HepG2 (cell line): Measurements from ENCODE around the gene KLF3. TPM values are rescaled to one million over a fixed set of nuclear protein-coding genes. Genes with fewer than 3 reads are reported as not detected.

ENCODE experiments used
- ATAC-seq: fragments of 200-7000 bp; cut with Tn5 transposase; 3 replicates; pipeline ENCODE4 v1.9.1; 2020; ENCODE audit warnings: mild to moderate bottlenecking, moderate library complexity
- BruUV-seq: library from RNA; stranded (reverse); fragments of 400-500 nt; replicated peaks from 2 replicates; lab custom pipeline; 2021; lab: Mats Ljungman, UMichigan
- CTCF ChIA-PET: fragments of 300-600 bp; formaldehyde crosslinking; extraction: SDS; loops from one replicate; lab custom pipeline; 2021; ENCODE audit warnings: low total read pairs, inconsistent platforms, low intra/inter-chr PET ratio; lab: Yijun Ruan, JAX
- POLR2A ChIA-PET: fragments of 350-600 bp; sonication (Branson Sonifier 250); formaldehyde crosslinking; loops from one replicate; lab custom pipeline; 2020; ENCODE audit warnings: antibody characterized with exemption, inconsistent platforms; lab: Yijun Ruan, JAX
- DNase-seq: peaks from one replicate; pipeline ENCODE4 v3.0.0-alpha.2; 2015; ENCODE audit warnings: low spot score
- FAIRE-seq: peaks from 3 replicates; lab custom pipeline; 2011; peaks lifted over from hg19 to GRCh38; lab: Jason Lieb, UNC
- H2AFZ ChIP-seq: one replicate; pipeline ENCODE4 v1.6.1; 2011; ENCODE audit warnings: low read length, inconsistent platforms
- H3K27ac ChIP-seq: fragments of 300-600 bp; 3 replicates; pipeline ENCODE4 v1.8.0; 2011; ENCODE audit warnings: mixed run types, mild to moderate bottlenecking, mixed read lengths, low read length, inconsistent platforms; ENCODE audit not compliant: insufficient read depth; ENCODE audit errors: extremely low read length
- H3K27me3 ChIP-seq, 2 experiments: fragments of 200-600 bp in 1 of 2; 2 replicates in 1 of 2; 3 replicates in 1 of 2; pipeline versions ENCODE4 v1.6.0 to v1.8.0; 2011; ENCODE audit warnings: low read length in 2 of 2, mild to moderate bottlenecking in 2 of 2, moderate library complexity in 2 of 2, inconsistent platforms in 1 of 2; ENCODE audit not compliant: insufficient read depth in 2 of 2, control insufficient read depth in 1 of 2
- H3K36me3 ChIP-seq, 2 experiments: fragments of 200-600 bp in 1 of 2; replicated peaks in 1 of 2; 2 replicates in 1 of 2; 3 replicates in 1 of 2; pipeline versions ENCODE4 v1.5.1 to v1.8.0; 2011; ENCODE audit warnings: low read length in 2 of 2, inconsistent platforms in 1 of 2; ENCODE audit not compliant: insufficient read depth in 2 of 2, control insufficient read depth in 1 of 2
- H3K4me1 ChIP-seq: 2 replicates; pipeline ENCODE4 v1.5.1; 2012; ENCODE audit warnings: low read length, inconsistent platforms; ENCODE audit not compliant: insufficient read depth
- H3K4me2 ChIP-seq: 2 replicates; pipeline ENCODE4 v1.6.0; 2011; ENCODE audit warnings: low read depth, low read length, inconsistent platforms
- H3K4me3 ChIP-seq, 3 experiments: fragments of 200-600 bp in 1 of 3; sonication (generic), shearing (Covaris generic) in 1 of 3; replicated peaks in 1 of 3; 2 replicates each; pipeline ENCODE4 v1.5.1; 2011 to 2016; ENCODE audit warnings: low read length in 3 of 3, inconsistent platforms in 2 of 3, low read depth in 2 of 3, mild to moderate bottlenecking in 2 of 3, control low read depth in 1 of 3, mixed read lengths in 1 of 3; ENCODE audit not compliant: insufficient read depth in 1 of 3
- H3K79me2 ChIP-seq: one replicate; pipeline ENCODE4 v1.6.1; 2011; ENCODE audit warnings: low read length, inconsistent platforms; ENCODE audit not compliant: insufficient read depth
- H3K9ac ChIP-seq: 2 replicates; pipeline ENCODE4 v1.6.0; 2011; ENCODE audit warnings: mild to moderate bottlenecking, low read depth, low read length, inconsistent platforms; ENCODE audit not compliant: insufficient read depth
- H3K9me3 ChIP-seq: 2 replicates; pipeline ENCODE4 v1.5.1; 2012; ENCODE audit warnings: mild to moderate bottlenecking, low read length
- H4K20me1 ChIP-seq: 2 replicates; pipeline ENCODE4 v1.6.0; 2011; ENCODE audit warnings: inconsistent platforms, mild to moderate bottlenecking, low read length, moderate library complexity; ENCODE audit not compliant: insufficient read depth
- ARID2 ChIP-seq: sonication (generic); formaldehyde crosslinking; IDR thresholded peaks from 2 replicates; pipeline ENCODE4 v1.8.1; 2022; ENCODE audit warnings: mild to moderate bottlenecking, missing genetic modification reagents, borderline replicate concordance
- ETV5 ChIP-seq: IDR thresholded peaks from 2 replicates; pipeline ENCODE4 v1.6.1; 2018; ENCODE audit warnings: missing biosample characterization, missing genetic modification reagents, inconsistent platforms, borderline replicate concordance
- HIVEP1 ChIP-seq: sonication (generic); formaldehyde crosslinking; IDR thresholded peaks from 2 replicates; pipeline ENCODE4 v1.4.0; 2020; ENCODE audit warnings: mild to moderate bottlenecking, missing genetic modification reagents
- HNF4G ChIP-seq, 2 experiments: sonication (generic) in 1 of 2; formaldehyde crosslinking in 1 of 2; IDR thresholded peaks; 2 replicates each; pipeline versions ENCODE4 v1.4.0 to v1.6.1; 2011 to 2020; ENCODE audit warnings: borderline replicate concordance in 2 of 2, low read depth in 2 of 2, mild to moderate bottlenecking in 2 of 2, low read length in 1 of 2, missing genetic modification reagents in 1 of 2, moderate library complexity in 1 of 2
- MED1 ChIP-seq: sonication (generic); formaldehyde crosslinking; IDR thresholded peaks from 2 replicates; pipeline ENCODE4 v1.4.0; 2020; ENCODE audit warnings: missing genetic modification reagents
- MTF1 ChIP-seq: sonication (generic); formaldehyde crosslinking; IDR thresholded peaks from 2 replicates; pipeline ENCODE4 v1.5.0; 2020; ENCODE audit warnings: missing genetic modification reagents
- NR2C2 ChIP-seq: sonication (generic); formaldehyde crosslinking; IDR thresholded peaks from 2 replicates; pipeline ENCODE4 v1.4.0; 2020; ENCODE audit warnings: missing genetic modification reagents, mild to moderate bottlenecking, moderate library complexity, borderline replicate concordance
- NR3C1 ChIP-seq: sonication (generic); formaldehyde crosslinking; IDR thresholded peaks from 2 replicates; pipeline ENCODE4 v1.4.0; 2020; ENCODE audit warnings: missing genetic modification reagents
- ZNF260 ChIP-seq: sonication (generic); formaldehyde crosslinking; IDR thresholded peaks from 2 replicates; pipeline ENCODE4 v1.4.0; 2020; ENCODE audit warnings: missing genetic modification reagents, low read depth, mild to moderate bottlenecking, borderline replicate concordance
- ZNF546 ChIP-seq: sonication (generic); formaldehyde crosslinking; conservative IDR thresholded peaks from 2 replicates; pipeline ENCODE4 v1.8.1; 2023; ENCODE audit warnings: mild to moderate bottlenecking, missing genetic modification reagents
- ZNF580 ChIP-seq: IDR thresholded peaks from 2 replicates; pipeline ENCODE4 v1.6.1; 2016; ENCODE audit warnings: low read depth, borderline replicate concordance
- ZNF614 ChIP-seq: IDR thresholded peaks from 2 replicates; pipeline ENCODE4 v1.6.1; 2018; ENCODE audit warnings: missing biosample characterization, missing genetic modification reagents, inconsistent platforms, borderline replicate concordance
- ZNF790 ChIP-seq: sonication (generic); formaldehyde crosslinking; IDR thresholded peaks from 2 replicates; pipeline ENCODE4 v1.8.0; 2022; ENCODE audit warnings: missing genetic modification reagents, mild to moderate bottlenecking, borderline replicate concordance
- ZNF883 ChIP-seq: sonication (generic); formaldehyde crosslinking; IDR thresholded peaks from 2 replicates; pipeline ENCODE4 v1.5.1; 2020; ENCODE audit warnings: mild to moderate bottlenecking, missing genetic modification reagents; ENCODE audit errors: not compliant biosample characterization
- ZSCAN22 ChIP-seq: sonication (generic); formaldehyde crosslinking; IDR thresholded peaks from 2 replicates; pipeline ENCODE4 v1.4.0; 2020; ENCODE audit warnings: mild to moderate bottlenecking, missing genetic modification reagents
- WGBS: methylation state at CpG from one replicate; pipeline ENCODE4 v1.1.6; 2017; ENCODE audit warnings: low lambda C conversion rate; 5-methylcytosine and 5-hydroxymethylcytosine counted together
- in situ Hi-C: cut with HindIII; loops from 2 replicates; pipeline ENCODE4 v1.10.0; 2017; ENCODE audit warnings: low pct_unique_long_range_greater_than_20kb; ENCODE audit not compliant: extremely low pct_ligation_motif_present
- intact Hi-C: fragments of 100-400 bp; cut with micrococcal nuclease; formaldehyde crosslinking; loops from one replicate; pipeline ENCODE4 v1.10.0; 2022; ENCODE audit not compliant: unreplicated experiment
- polyA plus RNA-seq, 8 experiments: library from polyadenylated mRNA; depleted of rRNA in 3 of 8; stranded (reverse) in 7 of 8; unstranded in 1 of 8; fragments of >200 nt; fragmentation: Illumina TruSeq in 4 of 8; extraction: Trizol in 4 of 8; gene quantifications; 2 replicates each; pipeline versions ENCODE4 v1.2.1 to v1.2.3, GENCODE V29; 2011 to 2016; ENCODE audit warnings: low read depth in 4 of 8, missing spikeins in 1 of 8, mixed read lengths in 1 of 8; ENCODE audit not compliant: insufficient read depth in 1 of 8
- total RNA-seq, 5 experiments: library from RNA; depleted of rRNA; stranded (reverse); fragments of >200 nt; fragmentation: Illumina TruSeq; extraction: Trizol; gene quantifications; 2 replicates each; pipeline ENCODE4 v1.2.3, GENCODE V29; 2016; ENCODE audit warnings: low read depth in 1 of 5
- TF ChIP-seq, protein P1 (sequence below): sonication (generic); formaldehyde crosslinking; IDR thresholded peaks from 2 replicates; pipeline ENCODE4 v1.4.0; 2020; ENCODE audit warnings: low read depth, mild to moderate bottlenecking, missing genetic modification reagents

Gene KLF3
- total and polyA plus RNA-seq, 2 of the 13 experiments (the other 11 are each of a cell fraction or from before 2014, with no cell fraction given), result 29.1 to 37.8 TPM

GRCh38 chr4:38715050-38715449, 51.1 kb downstream of the KLF3 start:
- FAIRE-seq, result no peak
- H4K20me1 ChIP-seq, result no peaks in the 10 kb centered on the region
- no TSS peak for BruUV-seq
- H3K36me3 ChIP-seq, result no peaks in the 10 kb centered on the region
- no peak overlapping the region for H3K9ac ChIP-seq
- H3K27ac ChIP-seq, result no peak overlapping the region
- no peak overlapping the region for H2AFZ ChIP-seq
- peaks cover 10% of the 10 kb centered on the region for H3K9me3 ChIP-seq
- intact Hi-C loops, result no loop called here
- no peaks in the 10 kb centered on the region for H3K79me2 ChIP-seq
- ChIA-PET CTCF (no interaction called here), POLR2A (no interaction called here)
- H3K4me3 ChIP-seq, result no peak overlapping the region
- no peaks in the 10 kb centered on the region for H3K27me3 ChIP-seq
- H3K4me1 ChIP-seq, result no peaks in the 10 kb centered on the region
- WGBS, result 4% methylated on average over 4 of the region's 4 CpGs
- TF ChIP-seq MED1 (CRISPR knock-in tag) (no peak), MTF1 (CRISPR knock-in tag) (no peak), NR3C1 (CRISPR knock-in tag) (no peak), ETV5 (CRISPR knock-in tag) (no peak), ZNF260 (CRISPR knock-in tag) (no peak)
- TF ChIP-seq, protein P1, sequence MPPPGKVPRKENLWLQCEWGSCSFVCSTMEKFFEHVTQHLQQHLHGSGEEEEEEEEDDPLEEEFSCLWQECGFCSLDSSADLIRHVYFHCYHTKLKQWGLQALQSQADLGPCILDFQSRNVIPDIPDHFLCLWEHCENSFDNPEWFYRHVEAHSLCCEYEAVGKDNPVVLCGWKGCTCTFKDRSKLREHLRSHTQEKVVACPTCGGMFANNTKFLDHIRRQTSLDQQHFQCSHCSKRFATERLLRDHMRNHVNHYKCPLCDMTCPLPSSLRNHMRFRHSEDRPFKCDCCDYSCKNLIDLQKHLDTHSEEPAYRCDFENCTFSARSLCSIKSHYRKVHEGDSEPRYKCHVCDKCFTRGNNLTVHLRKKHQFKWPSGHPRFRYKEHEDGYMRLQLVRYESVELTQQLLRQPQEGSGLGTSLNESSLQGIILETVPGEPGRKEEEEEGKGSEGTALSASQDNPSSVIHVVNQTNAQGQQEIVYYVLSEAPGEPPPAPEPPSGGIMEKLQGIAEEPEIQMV (CRISPR knock-in tag), result no peak
- ATAC-seq, result no peak
- in situ Hi-C loops, result no loop called here
- DNase-seq, result no peak
- H3K4me2 ChIP-seq, result no peak overlapping the region

DNA sequence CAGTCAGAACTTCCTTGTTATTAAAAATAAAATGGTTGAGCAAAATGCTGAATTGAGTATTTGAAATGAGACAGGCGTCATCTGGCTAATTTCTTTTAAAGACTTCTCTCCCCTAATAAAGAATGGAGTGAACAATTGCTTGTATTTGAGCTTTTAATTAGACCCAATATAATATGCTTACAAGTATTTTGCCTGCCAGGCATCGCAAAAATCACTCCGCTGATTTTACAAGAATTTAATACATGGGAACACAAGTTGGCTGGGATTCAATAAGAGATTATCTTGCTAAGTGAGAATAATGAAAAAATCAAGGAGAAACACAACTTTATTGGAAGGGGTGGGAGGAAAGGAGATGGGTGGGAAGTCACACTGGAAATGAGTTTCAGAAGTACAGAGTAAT, 52.3 kb downstream of the KLF3 start:
- H3K79me2 ChIP-seq, result no peaks in the 10 kb centered on the region
- peaks cover 10% of the 10 kb centered on the region for H3K9me3 ChIP-seq
- no peak overlapping the region for H3K9ac ChIP-seq
- FAIRE-seq (no peak), ATAC-seq (no peak), DNase-seq (no peak)
- no peaks in the 10 kb centered on the region for H3K36me3 ChIP-seq
- ChIA-PET CTCF (no interaction called here), POLR2A (no interaction called here)
- in situ Hi-C loops, result no loop called here
- no peaks in the 10 kb centered on the region for H3K27me3 ChIP-seq
- H3K4me1 ChIP-seq, result no peaks in the 10 kb centered on the region
- no peaks in the 10 kb centered on the region for H4K20me1 ChIP-seq
- no peak overlapping the region for H3K4me2 ChIP-seq
- no peak overlapping the region for H2AFZ ChIP-seq
- intact Hi-C loops, result no loop called here
- no TSS peak for BruUV-seq
- no peak overlapping the region for H3K4me3 ChIP-seq
- 89% methylated on average over 3 of the region's 3 CpGs for WGBS
- H3K27ac ChIP-seq, result no peak overlapping the region
- TF ChIP-seq ZNF883 (CRISPR knock-in tag), result no peak
- no peak for TF ChIP-seq ZNF546 (CRISPR knock-in tag)
- no peak for TF ChIP-seq HNF4G (IDR thresholded peaks at IDR 0.05; ENCODE audit: borderline replicate concordance, low read depth, low read length)
- no peak for TF ChIP-seq HNF4G (CRISPR knock-in tag; IDR thresholded peaks at IDR 0.05; ENCODE audit: borderline replicate concordance, low read depth)
- no peak for TF ChIP-seq HIVEP1 (CRISPR knock-in tag)
- no peak for TF ChIP-seq ARID2 (CRISPR knock-in tag)
- no peak for TF ChIP-seq ZNF580
- TF ChIP-seq ZSCAN22 (CRISPR knock-in tag), result no peak
- TF ChIP-seq ZNF790 (CRISPR knock-in tag), result no peak
- no peak for TF ChIP-seq ZNF614
- no peak for TF ChIP-seq NR2C2 (CRISPR knock-in tag)
